Stimulated activated CD4-positive, alpha-beta T cell treated with anti-CD3 and anti-CD28 coated beads, Interleukin-4, amount 100 ng/mL, for 1 hour (primary cell): ENCODE results near the gene EPHX1.
"Not testable (repeated sequence)": the region's sequence is repeated elsewhere in the genome, so short reads cannot be mapped to it uniquely, and the experiment has no call there.

ENCODE experiments used
- DNase-seq: peaks from one replicate; pipeline ENCODE4 v3.0.0-alpha.2; 2020

Gene EPHX1

GRCh38 chr1:225777583-225778336 is 32.2 kb upstream of the EPHX1 start, which contains the start of gene SRP9:
SRP9 (plus strand) TSS chr1:225777826; CDS start chr1:225777941, 115 bp downstream.
- peak; percentile 98 for DNase-seq

GRCh38 chr1:225778337-225778669 is 31.6 kb upstream of the EPHX1 start:
- DNase-seq: no peak

GRCh38 chr1:225779165-225779564 is 30.8 kb upstream of the EPHX1 start:
- not testable (repeated sequence) for DNase-seq

- DNase-seq: no peak
Measured at GRCh38 chr1:225780134-225780533, 29.8 kb upstream of the EPHX1 start.

GRCh38 chr1:225780630-225781029 is 29.3 kb upstream of the EPHX1 start:
- no peak for DNase-seq

GRCh38 chr1:225789142-225789541 is 20.8 kb upstream of the EPHX1 start:
- not testable (repeated sequence) for DNase-seq

- DNase-seq: no peak
Measured at GRCh38 chr1:225794954-225795353, 15.0 kb upstream of the EPHX1 start.

- not testable (repeated sequence) for DNase-seq
Measured at GRCh38 chr1:225796097-225796496, 13.8 kb upstream of the EPHX1 start.

GRCh38 chr1:225801146-225801545 is 8.8 kb upstream of the EPHX1 start:
- not testable (repeated sequence) for DNase-seq

- no peak for DNase-seq
Measured at GRCh38 chr1:225806249-225806648, 3.7 kb upstream of the EPHX1 start.

GRCh38 chr1:225806736-225807135 is 3.2 kb upstream of the EPHX1 start:
- not testable (repeated sequence) for DNase-seq

GRCh38 chr1:225808136-225808535 is 1.8 kb upstream of the EPHX1 start:
- no peak for DNase-seq

GRCh38 chr1:225810579-225811538 is 935 bp downstream of the EPHX1 start:
- not testable (repeated sequence) for DNase-seq

GRCh38 chr1:225811622-225812487 is 1.9 kb downstream of the EPHX1 start:
- no peak for DNase-seq

- DNase-seq: no peak
Measured at GRCh38 chr1:225812488-225813213, 2.7 kb downstream of the EPHX1 start.

- DNase-seq: no peak
Measured at GRCh38 chr1:225813214-225813964, 3.5 kb downstream of the EPHX1 start.

GRCh38 chr1:225814381-225814780 is 4.5 kb downstream of the EPHX1 start:
- no peak for DNase-seq

GRCh38 chr1:225815090-225815489 is 5.2 kb downstream of the EPHX1 start:
- DNase-seq: not testable (repeated sequence)

GRCh38 chr1:225815526-225816178 is 5.7 kb downstream of the EPHX1 start:
- no peak for DNase-seq

- DNase-seq: no peak
Measured at GRCh38 chr1:225816643-225817538, 7.0 kb downstream of the EPHX1 start.
